Measurements from ENCODE around the gene UACA. TPM values are rescaled to one million over a fixed set of nuclear protein-coding genes. Genes with fewer than 3 reads are reported as not detected.

UACA gene
- total and polyA plus RNA-seq, 2 donors (not counting 3 experiments of a cell fraction or from before 2014, with no cell fraction given) = 167 to 292 TPM

DNA sequence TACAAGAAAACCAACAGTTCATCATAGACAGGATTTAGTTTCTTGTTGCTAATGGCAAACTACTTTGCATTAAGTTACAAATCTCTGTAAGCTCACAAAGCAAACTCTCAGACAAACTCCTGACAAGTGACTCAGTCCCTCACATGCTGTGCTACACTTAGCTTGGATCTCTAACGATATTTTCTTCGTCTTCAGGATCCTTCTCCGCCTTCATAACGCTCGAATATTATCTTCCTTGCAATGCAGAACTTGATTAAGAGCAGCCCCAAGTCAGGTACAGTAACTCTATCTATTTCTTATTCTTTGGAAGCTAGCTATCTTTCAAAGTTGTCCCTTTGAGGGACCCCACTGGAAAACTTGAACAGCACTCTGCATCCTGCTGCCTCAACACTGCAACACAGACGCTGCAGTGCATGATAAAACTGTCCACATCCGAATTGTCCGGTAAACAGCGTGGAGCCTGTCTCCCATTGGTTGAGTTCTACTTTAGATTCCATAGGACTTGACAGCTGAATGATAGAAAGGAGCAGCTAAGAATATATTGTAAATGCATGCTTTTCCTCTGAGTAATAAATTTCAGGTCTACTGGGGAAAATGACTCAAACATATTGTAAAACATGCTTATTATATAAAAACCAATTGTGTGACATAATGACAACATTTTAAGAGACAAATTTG is 61.3 kb downstream of the UACA start:
- dilution Hi-C loops (cut with MboI; ENCODE audit: extremely low pct_ligation_motif_present, low sequenced_read_pairs) = no loop called here

DNA sequence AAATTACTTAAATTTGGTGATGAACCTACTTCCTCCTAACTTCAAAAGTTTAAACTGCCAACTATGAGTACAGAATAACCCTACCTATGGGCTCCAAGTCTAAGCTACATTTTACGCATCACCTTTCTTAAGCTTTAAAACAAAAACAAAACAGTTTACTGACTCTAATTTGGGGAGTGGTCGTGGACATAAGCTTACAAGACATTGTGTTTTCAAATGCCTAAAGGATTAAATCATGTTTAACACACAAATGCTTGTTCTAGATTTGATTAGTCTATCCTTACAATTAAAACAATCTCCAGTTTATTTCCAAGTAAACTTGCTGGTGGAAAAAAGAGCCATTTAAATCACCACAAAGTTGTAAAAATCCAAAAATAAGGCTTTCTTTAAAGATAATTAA is 62.2 kb downstream of the UACA start:
- no peaks in the 10 kb centered on the region for H4K20me1 ChIP-seq (replicated peaks; ENCODE audit: control insufficient read depth, extremely low read depth, insufficient read depth, low read length)
- no peaks in the 10 kb centered on the region for H3K9me3 ChIP-seq (replicated peaks; ENCODE audit: control insufficient read depth, insufficient read depth, low read length)
- H2AFZ ChIP-seq (ENCODE audit: low read depth, low read length) = no peak overlapping the region
- H3K79me2 ChIP-seq (ENCODE audit: control insufficient read depth, insufficient read depth, low read length) = peaks cover 66% of the 10 kb centered on the region
- POLR2A ChIA-PET = interaction anchor here (1.6 to 1.9 kb wide), 3 partner anchors 10 to 21 kb away, joined by 7 to 10 read pairs (median 9); no protein-coding TSS in a partner anchor
- H3K27me3 ChIP-seq (ENCODE audit: control insufficient read depth in 2 of 2, insufficient read depth in 2 of 2, low read length in 2 of 2) = no peaks in the 10 kb centered on the region
- H3K4me3 ChIP-seq (replicated peaks in 1 of 3; ENCODE audit: insufficient read depth in 1 of 3, low read depth in 1 of 3, low read length in 3 of 3) = peak overlapping the region in 2 of 3 experiments; percentile 35 to 96
- H3K4me1 ChIP-seq (ENCODE audit: control insufficient read depth, extremely low read depth, insufficient read depth, low read length) = peaks cover 64% of the 10 kb centered on the region
- intact Hi-C loops (cut with micrococcal nuclease) = loop anchor here (5.0 to 10.0 kb wide), 3 partner anchors 111 to 674 kb away; no protein-coding TSS in a partner anchor
- no peaks in the 10 kb centered on the region for H3K9me1 ChIP-seq (replicated peaks; ENCODE audit: control insufficient read depth, extremely low read depth, insufficient read depth, low read length)
- BruUV-seq (replicated peaks) = no TSS peak
- dilution Hi-C loops (cut with MboI; ENCODE audit: extremely low pct_ligation_motif_present, low sequenced_read_pairs) = no loop called here
- H3K4me2 ChIP-seq (ENCODE audit: insufficient read depth, low read length) = peak overlapping the region; percentile 97
- peak overlapping the region; percentile 94 for H3K27ac ChIP-seq (ENCODE audit: insufficient read depth, low read depth, low read length)
- DNase-seq (ENCODE audit: low read depth, low spot score) (peak; percentile 37), FAIRE-seq (no peak)
- CTCF ChIA-PET = interaction anchor here (0.9 to 4.7 kb wide), 9 partner anchors 10 to 132 kb away, joined by 3 to 73 read pairs (median 7); no protein-coding TSS in a partner anchor
- H3K9ac ChIP-seq (replicated peaks; ENCODE audit: extremely low read depth, insufficient read depth, low read length) = peak overlapping the region; percentile 95
- H3K36me3 ChIP-seq (ENCODE audit: control insufficient read depth in 2 of 2, extremely low read depth in 1 of 2, insufficient read depth in 2 of 2, low read length in 2 of 2) = peaks cover 2 to 10% of the 10 kb centered on the region in 2 experiments
- TF ChIP-seq, protein P1, sequence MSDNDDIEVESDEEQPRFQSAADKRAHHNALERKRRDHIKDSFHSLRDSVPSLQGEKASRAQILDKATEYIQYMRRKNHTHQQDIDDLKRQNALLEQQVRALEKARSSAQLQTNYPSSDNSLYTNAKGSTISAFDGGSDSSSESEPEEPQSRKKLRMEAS (IDR thresholded peaks at IDR 0.05; ENCODE audit: insufficient read depth, insufficient read length) = no peak
- TF ChIP-seq MYC (IDR thresholded peaks at IDR 0.05; ENCODE audit: low read depth, low read length) (no peak), EZH2 (IDR thresholded peaks at IDR 0.05; ENCODE audit: borderline replicate concordance, low read depth, low read length, severe bottlenecking) (no peak), POLR2AphosphoS5 (IDR thresholded peaks at IDR 0.05; ENCODE audit: insufficient read depth, low read depth, low read length) (no peak), GATA2 (IDR thresholded peaks at IDR 0.05; ENCODE audit: insufficient read depth, insufficient read length, low read depth, low read length) (no peak), JUN (IDR thresholded peaks at IDR 0.05; ENCODE audit: borderline replicate concordance, insufficient read depth, insufficient read length, low read depth) (no peak), POLR2A (IDR thresholded peaks at IDR 0.05; ENCODE audit: low read depth, low read length) (no peak), FOS (IDR thresholded peaks at IDR 0.05; ENCODE audit: borderline replicate concordance, insufficient read depth, low read length) (no peak)
- TF ChIP-seq, protein P2, sequence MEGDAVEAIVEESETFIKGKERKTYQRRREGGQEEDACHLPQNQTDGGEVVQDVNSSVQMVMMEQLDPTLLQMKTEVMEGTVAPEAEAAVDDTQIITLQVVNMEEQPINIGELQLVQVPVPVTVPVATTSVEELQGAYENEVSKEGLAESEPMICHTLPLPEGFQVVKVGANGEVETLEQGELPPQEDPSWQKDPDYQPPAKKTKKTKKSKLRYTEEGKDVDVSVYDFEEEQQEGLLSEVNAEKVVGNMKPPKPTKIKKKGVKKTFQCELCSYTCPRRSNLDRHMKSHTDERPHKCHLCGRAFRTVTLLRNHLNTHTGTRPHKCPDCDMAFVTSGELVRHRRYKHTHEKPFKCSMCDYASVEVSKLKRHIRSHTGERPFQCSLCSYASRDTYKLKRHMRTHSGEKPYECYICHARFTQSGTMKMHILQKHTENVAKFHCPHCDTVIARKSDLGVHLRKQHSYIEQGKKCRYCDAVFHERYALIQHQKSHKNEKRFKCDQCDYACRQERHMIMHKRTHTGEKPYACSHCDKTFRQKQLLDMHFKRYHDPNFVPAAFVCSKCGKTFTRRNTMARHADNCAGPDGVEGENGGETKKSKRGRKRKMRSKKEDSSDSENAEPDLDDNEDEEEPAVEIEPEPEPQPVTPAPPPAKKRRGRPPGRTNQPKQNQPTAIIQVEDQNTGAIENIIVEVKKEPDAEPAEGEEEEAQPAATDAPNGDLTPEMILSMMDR (IDR thresholded peaks at IDR 0.05; ENCODE audit: extremely low read depth in 1 of 2, insufficient read depth in 1 of 2, low read depth in 1 of 2, low read length in 2 of 2) = no peak

More for the DNA sequence above, 61.3 kb downstream of the UACA start:
- H3K4me3 ChIP-seq (replicated peaks in 1 of 3; ENCODE audit: insufficient read depth in 1 of 3, low read depth in 1 of 3, low read length in 3 of 3) = peak overlapping the region in 2 of 3 experiments; percentile 35 to 96
- H3K9me1 ChIP-seq (replicated peaks; ENCODE audit: control insufficient read depth, extremely low read depth, insufficient read depth, low read length) = no peaks in the 10 kb centered on the region
- peaks cover 55% of the 10 kb centered on the region for H3K4me1 ChIP-seq (ENCODE audit: control insufficient read depth, extremely low read depth, insufficient read depth, low read length)
- DNase-seq (ENCODE audit: low read depth, low spot score) (peak; percentile 86), FAIRE-seq (peak; percentile 77)
- H3K36me3 ChIP-seq (ENCODE audit: control insufficient read depth in 2 of 2, extremely low read depth in 1 of 2, insufficient read depth in 2 of 2, low read length in 2 of 2) = peaks cover 2 to 4% of the 10 kb centered on the region in 2 experiments
- H3K4me2 ChIP-seq (ENCODE audit: insufficient read depth, low read length) = peak overlapping the region; percentile 97
- peak overlapping the region; percentile 95 for H3K9ac ChIP-seq (replicated peaks; ENCODE audit: extremely low read depth, insufficient read depth, low read length)
- H3K27ac ChIP-seq (ENCODE audit: insufficient read depth, low read depth, low read length) = peak overlapping the region; percentile 94
- BruUV-seq (replicated peaks) = TSS peak; percentile 57
- H2AFZ ChIP-seq (ENCODE audit: low read depth, low read length) = no peak overlapping the region
- CTCF ChIA-PET = interaction anchor here (0.9 to 4.7 kb wide), 11 partner anchors 8 to 133 kb away, joined by 3 to 73 read pairs (median 7); no protein-coding TSS in a partner anchor
- TF ChIP-seq POLR2AphosphoS5 (IDR thresholded peaks at IDR 0.05; ENCODE audit: insufficient read depth, low read depth, low read length) (no peak), FOS (IDR thresholded peaks at IDR 0.05; ENCODE audit: borderline replicate concordance, insufficient read depth, low read length) (peak; percentile 69), GATA2 (IDR thresholded peaks at IDR 0.05; ENCODE audit: insufficient read depth, insufficient read length, low read depth, low read length) (no peak), EZH2 (IDR thresholded peaks at IDR 0.05; ENCODE audit: borderline replicate concordance, low read depth, low read length, severe bottlenecking) (no peak), POLR2A (IDR thresholded peaks at IDR 0.05; ENCODE audit: low read depth, low read length) (peak; percentile 20), JUN (IDR thresholded peaks at IDR 0.05; ENCODE audit: borderline replicate concordance, insufficient read depth, insufficient read length, low read depth) (peak; percentile 87)
- TF ChIP-seq, protein P1 (IDR thresholded peaks at IDR 0.05; ENCODE audit: insufficient read depth, insufficient read length) = peak; percentile 9
- no peaks in the 10 kb centered on the region for H3K9me3 ChIP-seq (replicated peaks; ENCODE audit: control insufficient read depth, insufficient read depth, low read length)
- POLR2A ChIA-PET = interaction anchor here (1.1 to 1.9 kb wide), 5 partner anchors 11 to 98 kb away, joined by 3 to 10 read pairs (median 7); no protein-coding TSS in a partner anchor
- H3K27me3 ChIP-seq (ENCODE audit: control insufficient read depth in 2 of 2, insufficient read depth in 2 of 2, low read length in 2 of 2) = no peaks in the 10 kb centered on the region
- no peaks in the 10 kb centered on the region for H4K20me1 ChIP-seq (replicated peaks; ENCODE audit: control insufficient read depth, extremely low read depth, insufficient read depth, low read length)
- peaks cover 68% of the 10 kb centered on the region for H3K79me2 ChIP-seq (ENCODE audit: control insufficient read depth, insufficient read depth, low read length)
- intact Hi-C loops (cut with micrococcal nuclease) = loop anchor here (1.0 to 10.0 kb wide), 8 partner anchors 11 to 673 kb away; partner anchors contain the start of gene UACA
